Diencephalon (tissue), 1 donor: ENCODE measurements around the gene C11orf65. TPM values are rescaled to one million over a fixed set of nuclear protein-coding genes. Genes with fewer than 3 reads are reported as not detected.

Source experiments
- total RNA-seq: library from RNA; depleted of rRNA; stranded (reverse); fragments of >200 nt; gene quantifications from one replicate; pipeline ENCODE4 v1.2.3, GENCODE V29; 2014

C11orf65 gene, protein sequence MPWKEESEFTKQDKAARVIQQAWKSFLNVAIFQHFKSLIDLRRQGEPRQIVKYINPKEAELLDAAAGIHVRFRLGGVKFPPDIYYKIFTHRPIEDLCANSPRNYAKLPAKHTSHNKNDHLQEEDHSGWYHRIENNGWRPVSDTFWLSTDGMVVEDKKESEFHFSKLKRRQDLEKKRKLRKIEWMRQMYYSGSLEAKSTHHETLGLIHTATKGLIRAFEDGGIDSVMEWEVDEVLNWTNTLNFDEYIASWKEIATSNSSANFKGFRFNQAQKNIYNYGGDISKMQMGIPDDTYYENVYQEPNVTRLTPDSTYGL
- 1.6 TPM for total RNA-seq

GRCh38 chr11:108467091-108467823 lies at the start of gene C11orf65:
Gene C11orf65, minus strand, starts transcription at chr11:108467529. Its CDS starts 5,970 bp downstream, at chr11:108461559.

GRCh38 chr11:108498046-108498815 lies 30.9 kb upstream of the C11orf65 start, which contains the start of gene POGLUT3:
Gene POGLUT3, minus strand, starts transcription at chr11:108498384. Its CDS starts 18 bp downstream, at chr11:108498366.

Other genes with a start within 250 kb of the C11orf65 start
- 36.2 TPM for gene NPAT, start 244.9 kb downstream of the C11orf65 start, total RNA-seq
- gene ATM, start 244.5 kb downstream of the C11orf65 start, total RNA-seq = 113 TPM
- gene POGLUT3, start 30.9 kb upstream of the C11orf65 start, total RNA-seq = 9.9 TPM
- gene EXPH5, start 126.2 kb upstream of the C11orf65 start, total RNA-seq = 2.3 TPM
- 25.8 TPM for gene DDX10, start 197.5 kb upstream of the C11orf65 start, total RNA-seq